DOHH2 (cell line): ENCODE measurements around the gene GAS2L1.

Source experiments
- EZH2phosphoT487 ChIP-seq: fragments of 200-600 bp; sonication (generic); IDR thresholded peaks from 2 replicates; pipeline ENCODE4 v1.6.1; 2017; ENCODE audit warnings: borderline replicate concordance, mild to moderate bottlenecking, antibody characterized with exemption, low read length, moderate library complexity, mixed read lengths
- TF ChIP-seq, protein P1 (sequence below): fragments of 200-600 bp; sonication (generic); IDR thresholded peaks from one replicate; pipeline ENCODE4 v1.5.1; 2014; ENCODE audit warnings: antibody characterized with exemption, mild to moderate bottlenecking, low read depth, low read length; ENCODE audit not compliant: poor library complexity, severe bottlenecking

DNA sequence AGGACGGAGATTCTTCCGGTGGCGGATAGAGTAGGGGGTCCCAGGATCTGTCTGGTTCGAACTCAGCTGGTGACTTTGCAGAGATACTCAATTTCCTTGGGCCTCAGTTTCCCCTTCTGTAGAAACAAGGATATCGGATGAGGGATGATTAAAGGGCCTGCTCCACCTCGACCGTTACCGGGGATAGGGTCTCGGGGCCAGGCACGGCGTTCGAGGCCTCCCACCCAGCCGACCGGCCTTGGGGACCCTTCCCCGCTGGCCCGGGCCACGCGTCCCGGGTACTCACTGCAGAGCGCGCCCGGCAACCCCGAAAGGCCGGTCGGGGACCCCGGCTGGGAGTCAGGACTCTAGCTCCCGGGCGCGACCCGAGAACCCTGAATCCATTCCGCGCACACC is 39.0 kb upstream of the GAS2L1 start:
- TF ChIP-seq, protein P1, sequence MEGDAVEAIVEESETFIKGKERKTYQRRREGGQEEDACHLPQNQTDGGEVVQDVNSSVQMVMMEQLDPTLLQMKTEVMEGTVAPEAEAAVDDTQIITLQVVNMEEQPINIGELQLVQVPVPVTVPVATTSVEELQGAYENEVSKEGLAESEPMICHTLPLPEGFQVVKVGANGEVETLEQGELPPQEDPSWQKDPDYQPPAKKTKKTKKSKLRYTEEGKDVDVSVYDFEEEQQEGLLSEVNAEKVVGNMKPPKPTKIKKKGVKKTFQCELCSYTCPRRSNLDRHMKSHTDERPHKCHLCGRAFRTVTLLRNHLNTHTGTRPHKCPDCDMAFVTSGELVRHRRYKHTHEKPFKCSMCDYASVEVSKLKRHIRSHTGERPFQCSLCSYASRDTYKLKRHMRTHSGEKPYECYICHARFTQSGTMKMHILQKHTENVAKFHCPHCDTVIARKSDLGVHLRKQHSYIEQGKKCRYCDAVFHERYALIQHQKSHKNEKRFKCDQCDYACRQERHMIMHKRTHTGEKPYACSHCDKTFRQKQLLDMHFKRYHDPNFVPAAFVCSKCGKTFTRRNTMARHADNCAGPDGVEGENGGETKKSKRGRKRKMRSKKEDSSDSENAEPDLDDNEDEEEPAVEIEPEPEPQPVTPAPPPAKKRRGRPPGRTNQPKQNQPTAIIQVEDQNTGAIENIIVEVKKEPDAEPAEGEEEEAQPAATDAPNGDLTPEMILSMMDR, result no peak
- TF ChIP-seq EZH2phosphoT487, result no peak
